Activated CD4-positive, alpha-beta T cell treated with anti-CD3 and anti-CD28 coated beads for 4 hours (primary cell): ENCODE results near the gene SPDYC.

ENCODE experiments used
- DNase-seq, 2 donors: peaks; one replicate each; pipeline ENCODE4 v3.0.0-alpha.2; 2020

The SPDYC gene, protein sequence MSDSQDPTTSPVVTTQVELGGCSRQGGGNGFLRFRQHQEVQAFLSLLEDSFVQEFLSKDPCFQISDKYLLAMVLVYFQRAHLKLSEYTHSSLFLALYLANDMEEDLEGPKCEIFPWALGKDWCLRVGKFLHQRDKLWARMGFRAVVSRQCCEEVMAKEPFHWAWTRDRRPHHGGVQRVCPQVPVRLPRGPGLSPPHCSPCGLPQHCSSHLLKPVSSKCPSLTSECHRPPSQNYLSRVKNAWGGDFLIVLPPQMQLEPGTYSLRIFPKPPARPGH

GRCh38 chr11:65170058-65170534 is at the start of gene SPDYC:
SPDYC (plus strand) TSS chr11:65170233; CDS start chr11:65171358, 1,125 bp downstream.
- no peak for DNase-seq

DNA sequence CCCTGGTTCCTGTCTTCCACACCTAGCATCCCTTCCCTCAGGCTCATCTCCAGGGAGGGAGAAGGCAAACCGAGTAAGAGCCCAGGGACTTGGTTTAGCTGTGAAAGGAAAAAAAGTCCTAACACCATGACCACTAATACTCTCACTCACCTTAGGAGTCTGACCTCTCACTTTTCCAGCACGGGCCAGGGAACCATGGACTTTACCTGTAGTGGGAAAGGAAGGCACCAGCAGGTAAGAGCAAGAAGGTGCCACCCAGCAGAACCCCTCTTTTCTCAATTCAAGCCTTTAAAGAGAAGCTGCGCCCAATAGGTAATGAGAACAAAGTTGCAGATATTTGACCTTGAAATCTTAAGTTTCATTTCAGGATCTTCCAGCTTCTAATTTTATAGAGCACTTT is 49.2 kb upstream of the SPDYC start:
- DNase-seq: no peak

DNA sequence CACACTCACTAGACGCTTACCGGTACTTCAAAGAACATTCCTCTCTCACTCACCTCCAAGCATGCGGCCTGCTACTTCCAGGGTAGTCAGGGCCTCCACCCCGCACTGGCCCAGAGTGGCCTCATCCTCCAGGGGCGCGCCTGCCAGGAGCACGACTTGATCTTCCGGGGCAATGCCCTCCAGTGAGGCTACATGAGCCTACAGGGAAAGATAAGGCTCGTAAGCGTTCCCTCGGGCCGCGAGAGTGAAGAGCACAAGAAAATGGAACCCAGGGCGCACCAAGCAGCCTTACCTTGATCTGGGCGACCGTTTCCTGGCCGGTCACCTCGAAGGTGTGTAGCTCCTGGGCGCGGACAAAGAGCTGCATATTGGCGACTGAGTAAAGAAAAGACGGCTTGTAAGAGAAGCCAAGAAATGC is 48.6 kb upstream of the SPDYC start:
- DNase-seq: peak in 1 of 2 donors; percentile 38

- DNase-seq: peak; percentile 99
These were observed 48.0 kb upstream of the SPDYC start, which contains the start of the genes FAU and MRPL49 for GRCh38 chr11:65121865-65122696. FAU (minus strand) TSS chr11:65122134; CDS start chr11:65121813, 321 bp downstream. MRPL49 (plus strand) TSS chr11:65122321; CDS start chr11:65122347, 26 bp downstream.

- DNase-seq: no peak
These were observed 45.4 kb upstream of the SPDYC start for GRCh38 chr11:65124480-65125196.

DNA sequence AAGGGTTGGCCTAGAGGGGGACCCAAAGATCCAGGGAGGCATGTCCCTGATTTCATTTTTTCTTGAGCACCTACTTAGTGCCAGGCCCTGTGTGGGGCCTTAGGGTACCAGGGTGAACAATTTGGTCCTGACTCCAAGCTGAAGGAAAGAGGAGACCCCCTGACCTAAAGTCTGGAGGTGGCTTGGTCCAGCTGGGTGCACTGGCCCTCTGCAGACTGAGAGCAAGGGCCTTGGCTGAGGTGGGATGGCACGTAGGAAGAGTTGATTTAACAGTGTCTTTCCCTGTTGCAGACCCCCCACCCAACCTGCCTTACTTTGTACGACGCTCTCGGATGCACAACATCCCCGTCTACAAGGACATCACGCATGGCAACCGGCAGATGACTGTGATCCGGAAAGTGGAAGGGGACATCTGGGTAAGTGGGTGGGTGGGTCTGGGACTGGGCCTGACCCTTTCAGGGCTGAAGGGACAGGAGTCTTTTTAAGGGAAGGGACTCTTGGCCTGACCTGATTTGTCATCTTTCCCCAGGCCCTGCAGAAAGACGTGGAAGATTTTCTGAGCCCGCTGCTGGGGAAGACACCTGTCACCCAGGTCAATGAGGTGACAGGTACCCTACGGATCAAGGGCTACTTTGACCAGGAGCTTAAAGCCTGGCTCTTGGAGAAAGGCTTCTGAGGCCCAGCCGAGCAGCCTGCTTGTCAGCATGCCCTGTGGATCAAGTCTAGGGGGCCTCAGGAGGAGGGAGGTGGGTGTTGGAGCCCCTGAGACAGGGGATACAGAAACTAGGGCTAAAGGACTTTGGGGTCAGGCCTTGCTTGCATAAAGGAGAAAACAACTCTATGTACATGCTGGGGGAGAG is 44.6 kb upstream of the SPDYC start:
- DNase-seq: no peak

DNA sequence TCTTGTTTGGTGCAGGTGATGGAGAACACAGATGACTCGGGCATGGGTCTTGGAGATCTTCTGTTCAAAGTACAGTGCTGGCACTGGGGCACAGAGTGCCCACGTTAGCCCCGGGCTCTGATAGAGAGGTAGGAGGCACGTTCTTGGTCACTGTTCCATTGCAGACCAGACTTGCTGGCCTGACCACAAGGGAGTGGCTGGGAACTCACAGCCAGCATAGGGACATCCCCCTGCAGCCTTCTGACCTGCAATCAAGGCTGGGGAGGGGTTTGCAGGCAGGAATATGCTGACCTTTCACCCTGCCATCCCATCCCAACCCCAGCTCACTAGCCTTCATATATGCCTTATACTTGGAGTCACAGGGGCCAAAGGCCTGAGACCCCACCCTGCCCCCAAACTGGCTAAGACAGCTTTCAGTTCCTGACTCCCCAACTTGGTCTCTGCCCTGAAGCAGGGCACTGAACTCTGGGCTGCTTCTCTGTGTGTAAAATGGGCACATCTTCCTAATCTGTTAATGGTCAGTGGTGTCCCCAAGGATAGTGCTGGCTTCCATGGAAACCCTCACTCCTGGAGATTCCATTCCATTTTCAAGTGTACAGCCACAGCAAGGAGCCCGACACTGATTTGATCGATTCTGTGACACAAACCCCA is 43.3 kb upstream of the SPDYC start:
- no peak for DNase-seq

DNA sequence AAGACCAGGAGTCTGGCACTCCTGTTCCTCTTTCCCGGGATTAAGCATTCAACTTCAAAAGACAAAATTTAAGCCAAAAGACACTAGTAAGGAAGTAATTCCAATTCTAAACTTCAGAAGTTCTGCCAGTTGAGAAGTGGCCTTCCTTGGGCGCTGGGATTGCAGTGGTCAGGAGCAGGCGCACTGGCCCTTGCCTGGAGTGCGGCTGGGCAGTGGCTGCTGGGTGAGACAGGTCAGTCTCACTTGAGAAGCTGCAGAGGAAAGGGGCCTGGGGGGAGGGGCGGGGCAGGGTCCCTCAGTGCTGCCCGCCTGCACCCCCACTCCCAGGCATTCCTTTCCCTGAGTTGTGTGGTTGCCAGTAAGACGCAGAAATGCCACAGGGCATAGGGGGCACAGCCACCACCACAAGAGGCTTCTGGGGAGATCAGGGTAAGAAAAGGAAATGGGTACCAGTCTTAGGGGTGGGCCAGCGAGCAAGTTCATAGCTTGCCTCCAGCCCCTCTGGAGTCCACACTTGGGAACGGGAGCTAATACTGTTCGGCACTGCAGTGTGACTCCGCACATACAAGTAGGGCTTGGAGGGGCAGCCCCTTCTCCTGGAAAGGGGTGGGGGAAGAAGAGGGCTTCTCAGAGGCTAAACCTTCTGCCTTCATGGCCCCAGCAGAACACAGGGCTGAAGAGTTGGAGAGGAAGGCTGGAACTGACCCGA is 42.4 kb upstream of the SPDYC start:
- DNase-seq: no peak

GRCh38 chr11:65128182-65129145 is 41.6 kb upstream of the SPDYC start:
- no peak for DNase-seq

GRCh38 chr11:65129649-65130441 is 40.2 kb upstream of the SPDYC start:
- no peak for DNase-seq

DNA sequence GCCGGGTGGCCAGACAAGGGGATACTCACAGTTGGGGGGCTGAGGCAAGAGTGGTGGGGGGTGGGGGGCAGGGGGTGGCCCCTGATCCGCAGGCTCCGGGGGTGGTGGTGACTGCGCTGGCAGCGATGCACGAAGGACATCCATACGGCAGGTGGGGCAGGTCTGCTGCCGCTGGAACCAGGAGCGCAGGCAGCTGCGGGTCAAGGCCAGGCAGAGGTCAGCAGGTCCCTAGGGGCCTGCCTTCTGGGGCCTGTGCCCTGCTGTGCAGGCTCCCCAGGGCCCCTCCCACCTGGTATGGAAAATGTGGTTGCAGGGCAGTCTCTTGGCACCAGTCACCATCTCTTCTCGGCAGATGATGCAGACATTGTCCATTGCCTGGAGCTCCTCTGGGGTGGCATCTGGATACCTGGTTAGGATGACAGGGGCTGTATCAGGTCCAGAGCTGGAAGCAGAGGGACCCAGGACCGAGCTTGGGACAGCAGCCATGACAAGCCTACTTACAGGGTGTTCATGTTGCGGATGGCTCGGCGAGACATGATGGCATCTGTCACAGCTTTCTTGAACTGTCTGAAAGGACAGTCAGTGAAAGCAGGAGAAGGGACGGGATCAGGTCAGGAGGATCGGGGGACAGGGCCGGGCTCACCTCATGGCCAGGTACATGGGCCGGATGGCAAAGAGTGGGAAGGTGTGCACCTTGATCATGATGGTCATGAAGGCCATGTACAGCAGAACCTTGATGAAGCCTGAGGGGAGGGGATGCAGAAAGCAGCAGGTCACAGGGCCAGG is 39.2 kb upstream of the SPDYC start:
- no peak for DNase-seq

- DNase-seq: no peak
These were observed 38.6 kb upstream of the SPDYC start for GRCh38 chr11:65131417-65131776.

GRCh38 chr11:65131895-65132237 is 38.2 kb upstream of the SPDYC start:
- no peak for DNase-seq

- DNase-seq: no peak
These were observed 37.6 kb upstream of the SPDYC start for GRCh38 chr11:65132238-65132987.

GRCh38 chr11:65132988-65133700 is 36.9 kb upstream of the SPDYC start:
- peak; percentile 54 to 55 for DNase-seq

- DNase-seq: no peak
These were observed 36.3 kb upstream of the SPDYC start for GRCh38 chr11:65133724-65134123.
